Lower leg skin (tissue), 3 donors: Measurements from ENCODE around the gene MVP.

Experiments
- POLR2A ChIP-seq, 2 donors: fragments of 450-650 bp; IDR thresholded peaks; one replicate each; pipeline ENCODE4 v1.6.1; 2016 to 2017; ENCODE audit warnings: antibody characterized with exemption in 2 of 2, mild to moderate bottlenecking in 1 of 2, moderate library complexity in 1 of 2
- TF ChIP-seq, protein P1 (sequence below), 3 donors: fragments of 450-650 bp; IDR thresholded peaks; one replicate each; pipeline ENCODE4 v1.5.1; 2016; ENCODE audit warnings: antibody characterized with exemption in 3 of 3, mild to moderate bottlenecking in 3 of 3, moderate library complexity in 2 of 3

DNA sequence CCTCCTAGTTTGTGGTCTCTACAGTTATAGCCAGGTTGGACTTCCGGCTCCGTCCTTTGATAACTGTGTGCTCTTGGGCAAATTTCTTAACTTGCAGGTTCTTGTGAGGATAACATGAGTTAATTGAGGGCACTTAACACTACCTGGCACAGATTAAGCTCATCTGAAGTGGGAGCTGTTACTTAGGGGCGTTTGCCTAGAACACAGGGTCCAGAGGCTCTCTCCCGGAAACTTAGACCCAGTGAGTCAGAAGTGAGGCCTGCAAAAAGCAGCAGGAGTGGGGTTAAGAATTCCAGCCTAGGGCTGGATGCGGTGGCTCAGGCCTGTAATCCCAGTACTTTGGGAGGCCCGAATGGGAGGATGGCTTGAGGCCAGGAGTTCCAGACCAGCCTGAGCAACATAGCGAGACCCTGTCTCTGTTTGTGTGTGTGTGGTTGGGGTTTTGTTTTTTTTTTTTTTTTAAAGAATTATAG, 1.4 kb downstream of the MVP start:
- TF ChIP-seq, protein P1, sequence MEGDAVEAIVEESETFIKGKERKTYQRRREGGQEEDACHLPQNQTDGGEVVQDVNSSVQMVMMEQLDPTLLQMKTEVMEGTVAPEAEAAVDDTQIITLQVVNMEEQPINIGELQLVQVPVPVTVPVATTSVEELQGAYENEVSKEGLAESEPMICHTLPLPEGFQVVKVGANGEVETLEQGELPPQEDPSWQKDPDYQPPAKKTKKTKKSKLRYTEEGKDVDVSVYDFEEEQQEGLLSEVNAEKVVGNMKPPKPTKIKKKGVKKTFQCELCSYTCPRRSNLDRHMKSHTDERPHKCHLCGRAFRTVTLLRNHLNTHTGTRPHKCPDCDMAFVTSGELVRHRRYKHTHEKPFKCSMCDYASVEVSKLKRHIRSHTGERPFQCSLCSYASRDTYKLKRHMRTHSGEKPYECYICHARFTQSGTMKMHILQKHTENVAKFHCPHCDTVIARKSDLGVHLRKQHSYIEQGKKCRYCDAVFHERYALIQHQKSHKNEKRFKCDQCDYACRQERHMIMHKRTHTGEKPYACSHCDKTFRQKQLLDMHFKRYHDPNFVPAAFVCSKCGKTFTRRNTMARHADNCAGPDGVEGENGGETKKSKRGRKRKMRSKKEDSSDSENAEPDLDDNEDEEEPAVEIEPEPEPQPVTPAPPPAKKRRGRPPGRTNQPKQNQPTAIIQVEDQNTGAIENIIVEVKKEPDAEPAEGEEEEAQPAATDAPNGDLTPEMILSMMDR (IDR thresholded peaks at IDR 0.05): no peak
- TF ChIP-seq POLR2A (IDR thresholded peaks at IDR 0.05): no peak
